GM23338 (cell line): ENCODE results near the gene TLE1. TPM values are rescaled to one million over a fixed set of nuclear protein-coding genes. Genes with fewer than 3 reads are reported as not detected.

ENCODE experiments used
- ATAC-seq: fragments of 200-7000 bp; cut with Tn5 transposase; 3 replicates; pipeline ENCODE4 v1.9.1; 2020
- DNase-seq: peaks from one replicate; pipeline ENCODE4 v3.0.0-alpha.2; 2015; ENCODE audit warnings: low spot score
- H2AFZ ChIP-seq: fragments of 200-600 bp; sonication (generic); 2 replicates; pipeline ENCODE4 v1.8.0; 2016; ENCODE audit warnings: antibody characterized with exemption, mild to moderate bottlenecking, moderate library complexity
- H3F3A ChIP-seq: fragments of 200-600 bp; sonication (generic); replicated peaks from 2 replicates; pipeline ENCODE4 v1.8.0; 2017; ENCODE audit warnings: antibody characterized with exemption, mixed run types, low read depth
- H3K27ac ChIP-seq: fragments of 200-600 bp; sonication (generic); 2 replicates; pipeline ENCODE4 v1.6.1; 2016; ENCODE audit warnings: low read depth
- H3K27me3 ChIP-seq: fragments of 200-600 bp; sonication (generic); 2 replicates; pipeline ENCODE4 v1.8.0; 2016; ENCODE audit warnings: mild to moderate bottlenecking, mixed run types, moderate library complexity; ENCODE audit not compliant: insufficient read depth
- H3K36me3 ChIP-seq: fragments of 200-600 bp; sonication (generic); 2 replicates; pipeline ENCODE4 v1.8.0; 2016; ENCODE audit warnings: mild to moderate bottlenecking; ENCODE audit not compliant: insufficient read depth
- H3K4me1 ChIP-seq: fragments of 200-600 bp; sonication (generic); 2 replicates; pipeline ENCODE4 v1.8.0; 2016; ENCODE audit warnings: mild to moderate bottlenecking, moderate library complexity; ENCODE audit not compliant: insufficient read depth
- H3K4me2 ChIP-seq: fragments of 200-600 bp; sonication (generic); 2 replicates; pipeline ENCODE4 v1.7.1; 2017; ENCODE audit warnings: mixed run types
- H3K4me3 ChIP-seq: fragments of 200-600 bp; sonication (generic); 2 replicates; pipeline ENCODE4 v1.6.1; 2016; ENCODE audit warnings: mixed run types
- H3K79me2 ChIP-seq: fragments of 200-600 bp; sonication (generic); replicated peaks from 2 replicates; pipeline ENCODE4 v1.8.0; 2017; ENCODE audit warnings: mild to moderate bottlenecking; ENCODE audit not compliant: insufficient read depth
- H3K9me2 ChIP-seq: fragments of 200-600 bp; sonication (generic); 2 replicates; pipeline ENCODE4 v1.8.0; 2017; ENCODE audit not compliant: insufficient read depth
- H4K20me1 ChIP-seq: fragments of 200-600 bp; sonication (generic); replicated peaks from 2 replicates; pipeline ENCODE4 v1.8.0; 2017; ENCODE audit warnings: mild to moderate bottlenecking; ENCODE audit not compliant: insufficient read depth
- H3K27ac Mint-ChIP-seq: 2 replicates; pipeline ENCODE4 v1.8.0; 2020; ENCODE audit warnings: inconsistent platforms, mild to moderate bottlenecking, moderate library complexity, mixed read lengths
- H3K27me3 Mint-ChIP-seq: 3 replicates; pipeline ENCODE4 v1.8.0; 2022; ENCODE audit warnings: low read depth, mild to moderate bottlenecking, moderate library complexity, mixed read lengths, inconsistent platforms; ENCODE audit not compliant: insufficient read depth, poor library complexity
- H3K36me3 Mint-ChIP-seq: 3 replicates; pipeline ENCODE4 v1.8.0; 2021; ENCODE audit warnings: low read depth, mild to moderate bottlenecking, inconsistent platforms, moderate library complexity, mixed read lengths
- H3K4me1 Mint-ChIP-seq: 3 replicates; pipeline ENCODE4 v1.8.0; 2020; ENCODE audit warnings: mild to moderate bottlenecking, inconsistent platforms, mixed read lengths
- H3K4me3 Mint-ChIP-seq: 3 replicates; pipeline ENCODE4 v1.8.0; 2021; ENCODE audit warnings: moderate library complexity, mild to moderate bottlenecking, inconsistent platforms, mixed read lengths
- H3K9me3 Mint-ChIP-seq: 3 replicates; pipeline ENCODE4 v1.8.0; 2020; ENCODE audit warnings: moderate library complexity, mild to moderate bottlenecking, inconsistent platforms, mixed read lengths
- EZH2 ChIP-seq: fragments of 200-600 bp; sonication (generic); IDR thresholded peaks from one replicate; pipeline ENCODE4 v1.8.0; 2017; ENCODE audit warnings: antibody characterized with exemption, mild to moderate bottlenecking, low read depth; ENCODE audit not compliant: unreplicated experiment
- NANOG ChIP-seq: IDR thresholded peaks from 2 replicates; pipeline ENCODE4 v1.6.1; 2016; ENCODE audit warnings: antibody characterized with exemption, borderline replicate concordance
- POLR2AphosphoS5 ChIP-seq: IDR thresholded peaks from 2 replicates; pipeline ENCODE4 v1.6.1; 2016; ENCODE audit warnings: antibody characterized with exemption, low read depth
- STAT1 ChIP-seq: IDR thresholded peaks from one replicate; pipeline ENCODE4 v1.6.1; 2016; ENCODE audit warnings: antibody characterized with exemption; ENCODE audit not compliant: unreplicated experiment
- ZNF331 ChIP-seq: fragments of 250-450 bp; sonication (Bioruptor Pico); IDR thresholded peaks from 2 replicates; pipeline ENCODE4 v1.5.0; 2020; ENCODE audit warnings: low read depth, mild to moderate bottlenecking, moderate library complexity
- polyA plus RNA-seq: library from polyadenylated mRNA; unstranded; fragments of >200 nt; fragmentation: Nextera tagmentation; extraction: Ambion mirVana; gene quantifications from 2 replicates; pipeline ENCODE4 v1.2.1, GENCODE V29; 2016
- total RNA-seq: library from RNA; depleted of rRNA; stranded (reverse); fragments of >200 nt; shearing (Covaris generic); gene quantifications from 2 replicates; pipeline ENCODE4 v1.2.3, GENCODE V29; 2014
- TF ChIP-seq, protein P1 (sequence below): IDR thresholded peaks from one replicate; pipeline ENCODE4 v1.6.1; 2018; ENCODE audit warnings: antibody characterized with exemption; ENCODE audit not compliant: unreplicated experiment
- TF ChIP-seq, protein P2 (sequence below): fragments of 250-450 bp; sonication (Bioruptor Pico); IDR thresholded peaks from 2 replicates; pipeline ENCODE4 v1.5.0; 2020; ENCODE audit warnings: mild to moderate bottlenecking, moderate library complexity
- TF ChIP-seq, protein P3 (sequence below), 2 experiments: fragments of 200-600 bp in 1 of 2; sonication (generic) in 1 of 2; conservative IDR thresholded peaks; 2 replicates each; pipeline versions ENCODE4 v1.5.1 to v1.6.1; 2016 to 2017; ENCODE audit warnings: antibody characterized with exemption in 2 of 2, low read depth in 2 of 2, mild to moderate bottlenecking in 2 of 2, moderate library complexity in 1 of 2

The TLE1 gene
- total and polyA plus RNA-seq, 2 experiments from 2014 or later = 58.1 to 132 TPM

DNA sequence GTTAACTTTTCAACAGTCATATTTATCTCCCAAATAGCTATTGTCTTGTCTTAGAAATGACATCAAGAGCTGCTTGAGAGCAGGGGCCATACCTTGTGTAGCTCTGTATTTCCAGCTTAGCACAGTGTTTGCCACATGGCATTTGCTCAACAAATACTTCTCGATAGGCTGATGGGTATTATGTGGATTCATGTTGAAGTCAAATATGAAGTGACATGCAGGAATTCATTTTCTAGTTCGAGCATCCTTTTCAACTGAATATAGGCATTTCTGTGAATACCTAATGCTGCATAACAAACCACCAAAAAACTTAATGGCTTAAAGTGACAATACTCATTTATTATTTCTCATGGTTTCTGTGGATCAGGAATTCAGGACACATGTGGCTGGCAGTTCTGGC, 125.6 kb downstream of the TLE1 start (continued):
- TF ChIP-seq, protein P1, sequence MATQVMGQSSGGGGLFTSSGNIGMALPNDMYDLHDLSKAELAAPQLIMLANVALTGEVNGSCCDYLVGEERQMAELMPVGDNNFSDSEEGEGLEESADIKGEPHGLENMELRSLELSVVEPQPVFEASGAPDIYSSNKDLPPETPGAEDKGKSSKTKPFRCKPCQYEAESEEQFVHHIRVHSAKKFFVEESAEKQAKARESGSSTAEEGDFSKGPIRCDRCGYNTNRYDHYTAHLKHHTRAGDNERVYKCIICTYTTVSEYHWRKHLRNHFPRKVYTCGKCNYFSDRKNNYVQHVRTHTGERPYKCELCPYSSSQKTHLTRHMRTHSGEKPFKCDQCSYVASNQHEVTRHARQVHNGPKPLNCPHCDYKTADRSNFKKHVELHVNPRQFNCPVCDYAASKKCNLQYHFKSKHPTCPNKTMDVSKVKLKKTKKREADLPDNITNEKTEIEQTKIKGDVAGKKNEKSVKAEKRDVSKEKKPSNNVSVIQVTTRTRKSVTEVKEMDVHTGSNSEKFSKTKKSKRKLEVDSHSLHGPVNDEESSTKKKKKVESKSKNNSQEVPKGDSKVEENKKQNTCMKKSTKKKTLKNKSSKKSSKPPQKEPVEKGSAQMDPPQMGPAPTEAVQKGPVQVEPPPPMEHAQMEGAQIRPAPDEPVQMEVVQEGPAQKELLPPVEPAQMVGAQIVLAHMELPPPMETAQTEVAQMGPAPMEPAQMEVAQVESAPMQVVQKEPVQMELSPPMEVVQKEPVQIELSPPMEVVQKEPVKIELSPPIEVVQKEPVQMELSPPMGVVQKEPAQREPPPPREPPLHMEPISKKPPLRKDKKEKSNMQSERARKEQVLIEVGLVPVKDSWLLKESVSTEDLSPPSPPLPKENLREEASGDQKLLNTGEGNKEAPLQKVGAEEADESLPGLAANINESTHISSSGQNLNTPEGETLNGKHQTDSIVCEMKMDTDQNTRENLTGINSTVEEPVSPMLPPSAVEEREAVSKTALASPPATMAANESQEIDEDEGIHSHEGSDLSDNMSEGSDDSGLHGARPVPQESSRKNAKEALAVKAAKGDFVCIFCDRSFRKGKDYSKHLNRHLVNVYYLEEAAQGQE = no peak
- TF ChIP-seq EZH2 = no peak

DNA sequence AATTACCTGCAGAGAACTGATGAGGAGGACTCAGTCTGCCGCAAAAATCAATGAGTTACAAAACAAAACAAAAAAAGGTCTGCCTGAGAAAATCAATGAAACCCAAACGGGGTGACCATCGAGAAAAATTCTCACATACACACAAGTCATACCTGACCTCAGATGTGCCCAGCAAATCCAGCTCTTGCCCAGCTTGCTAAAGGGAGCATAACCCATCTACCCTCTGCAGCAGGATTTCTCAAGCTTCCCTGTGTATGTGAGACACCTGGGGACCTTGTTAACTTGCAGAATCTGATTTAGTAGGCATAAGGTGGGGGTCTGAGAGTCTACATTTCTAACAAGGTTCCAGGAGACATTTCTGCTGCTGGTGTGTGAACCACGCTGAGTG, 126.3 kb downstream of the TLE1 start:
- H3K4me3 ChIP-seq = no peak overlapping the region
- DNase-seq = no peak
- H3K4me2 ChIP-seq = no peak overlapping the region
- H3K9me3 Mint-ChIP-seq = no peaks in the 10 kb centered on the region; the same call in 2 of the 3 replicates
- H4K20me1 ChIP-seq = no peaks in the 10 kb centered on the region
- H3K27ac ChIP-seq = no peak overlapping the region
- no peaks in the 10 kb centered on the region for H3F3A ChIP-seq
- TF ChIP-seq ZNF331 (CRISPR knock-in tag) (no peak), NANOG (no peak), STAT1 (no peak), EZH2 (no peak), POLR2AphosphoS5 (no peak)
- TF ChIP-seq, protein P1 = no peak
- TF ChIP-seq, protein P2, sequence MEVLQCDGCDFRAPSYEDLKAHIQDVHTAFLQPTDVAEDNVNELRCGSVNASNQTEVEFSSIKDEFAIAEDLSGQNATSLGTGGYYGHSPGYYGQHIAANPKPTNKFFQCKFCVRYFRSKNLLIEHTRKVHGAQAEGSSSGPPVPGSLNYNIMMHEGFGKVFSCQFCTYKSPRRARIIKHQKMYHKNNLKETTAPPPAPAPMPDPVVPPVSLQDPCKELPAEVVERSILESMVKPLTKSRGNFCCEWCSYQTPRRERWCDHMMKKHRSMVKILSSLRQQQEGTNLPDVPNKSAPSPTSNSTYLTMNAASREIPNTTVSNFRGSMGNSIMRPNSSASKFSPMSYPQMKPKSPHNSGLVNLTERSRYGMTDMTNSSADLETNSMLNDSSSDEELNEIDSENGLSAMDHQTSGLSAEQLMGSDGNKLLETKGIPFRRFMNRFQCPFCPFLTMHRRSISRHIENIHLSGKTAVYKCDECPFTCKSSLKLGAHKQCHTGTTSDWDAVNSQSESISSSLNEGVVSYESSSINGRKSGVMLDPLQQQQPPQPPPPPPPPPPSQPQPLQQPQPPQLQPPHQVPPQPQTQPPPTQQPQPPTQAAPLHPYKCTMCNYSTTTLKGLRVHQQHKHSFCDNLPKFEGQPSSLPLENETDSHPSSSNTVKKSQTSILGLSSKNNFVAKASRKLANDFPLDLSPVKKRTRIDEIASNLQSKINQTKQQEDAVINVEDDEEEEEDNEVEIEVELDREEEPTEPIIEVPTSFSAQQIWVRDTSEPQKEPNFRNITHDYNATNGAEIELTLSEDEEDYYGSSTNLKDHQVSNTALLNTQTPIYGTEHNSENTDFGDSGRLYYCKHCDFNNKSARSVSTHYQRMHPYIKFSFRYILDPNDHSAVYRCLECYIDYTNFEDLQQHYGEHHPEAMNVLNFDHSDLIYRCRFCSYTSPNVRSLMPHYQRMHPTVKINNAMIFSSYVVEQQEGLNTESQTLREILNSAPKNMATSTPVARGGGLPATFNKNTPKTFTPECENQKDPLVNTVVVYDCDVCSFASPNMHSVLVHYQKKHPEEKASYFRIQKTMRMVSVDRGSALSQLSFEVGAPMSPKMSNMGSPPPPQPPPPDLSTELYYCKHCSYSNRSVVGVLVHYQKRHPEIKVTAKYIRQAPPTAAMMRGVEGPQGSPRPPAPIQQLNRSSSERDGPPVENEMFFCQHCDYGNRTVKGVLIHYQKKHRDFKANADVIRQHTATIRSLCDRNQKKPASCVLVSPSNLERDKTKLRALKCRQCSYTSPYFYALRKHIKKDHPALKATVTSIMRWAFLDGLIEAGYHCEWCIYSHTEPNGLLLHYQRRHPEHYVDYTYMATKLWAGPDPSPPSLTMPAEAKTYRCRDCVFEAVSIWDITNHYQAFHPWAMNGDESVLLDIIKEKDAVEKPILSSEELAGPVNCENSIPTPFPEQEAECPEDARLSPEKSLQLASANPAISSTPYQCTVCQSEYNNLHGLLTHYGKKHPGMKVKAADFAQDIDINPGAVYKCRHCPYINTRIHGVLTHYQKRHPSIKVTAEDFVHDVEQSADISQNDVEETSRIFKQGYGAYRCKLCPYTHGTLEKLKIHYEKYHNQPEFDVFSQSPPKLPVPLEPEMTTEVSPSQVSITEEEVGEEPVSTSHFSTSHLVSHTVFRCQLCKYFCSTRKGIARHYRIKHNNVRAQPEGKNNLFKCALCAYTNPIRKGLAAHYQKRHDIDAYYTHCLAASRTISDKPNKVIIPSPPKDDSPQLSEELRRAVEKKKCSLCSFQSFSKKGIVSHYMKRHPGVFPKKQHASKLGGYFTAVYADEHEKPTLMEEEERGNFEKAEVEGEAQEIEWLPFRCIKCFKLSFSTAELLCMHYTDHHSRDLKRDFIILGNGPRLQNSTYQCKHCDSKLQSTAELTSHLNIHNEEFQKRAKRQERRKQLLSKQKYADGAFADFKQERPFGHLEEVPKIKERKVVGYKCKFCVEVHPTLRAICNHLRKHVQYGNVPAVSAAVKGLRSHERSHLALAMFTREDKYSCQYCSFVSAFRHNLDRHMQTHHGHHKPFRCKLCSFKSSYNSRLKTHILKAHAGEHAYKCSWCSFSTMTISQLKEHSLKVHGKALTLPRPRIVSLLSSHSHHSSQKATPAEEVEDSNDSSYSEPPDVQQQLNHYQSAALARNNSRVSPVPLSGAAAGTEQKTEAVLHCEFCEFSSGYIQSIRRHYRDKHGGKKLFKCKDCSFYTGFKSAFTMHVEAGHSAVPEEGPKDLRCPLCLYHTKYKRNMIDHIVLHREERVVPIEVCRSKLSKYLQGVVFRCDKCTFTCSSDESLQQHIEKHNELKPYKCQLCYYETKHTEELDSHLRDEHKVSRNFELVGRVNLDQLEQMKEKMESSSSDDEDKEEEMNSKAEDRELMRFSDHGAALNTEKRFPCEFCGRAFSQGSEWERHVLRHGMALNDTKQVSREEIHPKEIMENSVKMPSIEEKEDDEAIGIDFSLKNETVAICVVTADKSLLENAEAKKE (CRISPR knock-in tag) = no peak
- TF ChIP-seq, protein P3, sequence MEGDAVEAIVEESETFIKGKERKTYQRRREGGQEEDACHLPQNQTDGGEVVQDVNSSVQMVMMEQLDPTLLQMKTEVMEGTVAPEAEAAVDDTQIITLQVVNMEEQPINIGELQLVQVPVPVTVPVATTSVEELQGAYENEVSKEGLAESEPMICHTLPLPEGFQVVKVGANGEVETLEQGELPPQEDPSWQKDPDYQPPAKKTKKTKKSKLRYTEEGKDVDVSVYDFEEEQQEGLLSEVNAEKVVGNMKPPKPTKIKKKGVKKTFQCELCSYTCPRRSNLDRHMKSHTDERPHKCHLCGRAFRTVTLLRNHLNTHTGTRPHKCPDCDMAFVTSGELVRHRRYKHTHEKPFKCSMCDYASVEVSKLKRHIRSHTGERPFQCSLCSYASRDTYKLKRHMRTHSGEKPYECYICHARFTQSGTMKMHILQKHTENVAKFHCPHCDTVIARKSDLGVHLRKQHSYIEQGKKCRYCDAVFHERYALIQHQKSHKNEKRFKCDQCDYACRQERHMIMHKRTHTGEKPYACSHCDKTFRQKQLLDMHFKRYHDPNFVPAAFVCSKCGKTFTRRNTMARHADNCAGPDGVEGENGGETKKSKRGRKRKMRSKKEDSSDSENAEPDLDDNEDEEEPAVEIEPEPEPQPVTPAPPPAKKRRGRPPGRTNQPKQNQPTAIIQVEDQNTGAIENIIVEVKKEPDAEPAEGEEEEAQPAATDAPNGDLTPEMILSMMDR (conservative IDR thresholded peaks at IDR 0.05; ENCODE audit: low read depth in 2 of 2) = no peak
- H3K36me3 Mint-ChIP-seq = no peaks in the 10 kb centered on the region
- H3K27ac Mint-ChIP-seq = no peak overlapping the region
- H2AFZ ChIP-seq = no peak overlapping the region
- H3K36me3 ChIP-seq = no peaks in the 10 kb centered on the region
- no peaks in the 10 kb centered on the region for H3K79me2 ChIP-seq
- H3K27me3 ChIP-seq = no peaks in the 10 kb centered on the region
- H3K4me3 Mint-ChIP-seq = no peak overlapping the region
- ATAC-seq = no peak
- H3K9me2 ChIP-seq = peaks cover 6% of the 10 kb centered on the region; the same call in 1 of the 2 replicates
- H3K4me1 Mint-ChIP-seq = peaks cover 23% of the 10 kb centered on the region
- H3K27me3 Mint-ChIP-seq = peaks cover 8% of the 10 kb centered on the region
- peaks cover 12% of the 10 kb centered on the region; the same call in 1 of the 2 replicates for H3K4me1 ChIP-seq
